Measurements from ENCODE around the gene EML4. TPM values are rescaled to one million over a fixed set of nuclear protein-coding genes. Genes with fewer than 3 reads are reported as not detected.

The EML4 gene
- total and polyA plus RNA-seq, 9 of the 15 experiments (the other 6 are each of a cell fraction or from before 2014, with no cell fraction given), result 14.7 to 48.3 (median 36.5) TPM

DNA sequence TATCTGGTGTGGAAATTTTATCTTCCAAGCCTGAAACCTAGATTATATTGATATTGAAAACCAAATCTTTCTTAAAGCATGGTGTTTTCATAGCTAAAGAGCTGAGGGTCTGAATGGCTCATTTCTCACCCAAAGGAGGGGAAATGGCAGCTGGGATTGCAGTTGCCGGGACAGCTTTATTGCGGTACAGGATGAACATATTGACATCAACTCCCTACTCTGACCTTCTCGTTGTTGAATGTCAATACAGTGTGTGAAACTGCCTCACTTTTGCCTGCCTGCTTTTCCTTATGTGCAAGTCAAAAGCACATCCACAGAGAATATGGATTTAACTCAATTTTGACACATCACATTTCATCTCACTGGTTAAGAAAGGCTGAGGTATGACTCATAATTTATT is 195.5 kb downstream of the EML4 start (continued):
- TF ChIP-seq ZSCAN32 (CRISPR knock-in tag; IDR thresholded peaks at IDR 0.05) (no peak), TBL1XR1 (IDR thresholded peaks at IDR 0.05; ENCODE audit: low read length in 2 of 2) (no peak), BHLHE40 (IDR thresholded peaks at IDR 0.05; ENCODE audit: low read length) (no peak), FOXJ2 (tag; IDR thresholded peaks at IDR 0.05) (no peak), RNF2 (IDR thresholded peaks at IDR 0.05) (no peak), DPF2 (IDR thresholded peaks at IDR 0.05) (no peak), ZNF707 (CRISPR knock-in tag; conservative IDR thresholded peaks at IDR 0.05) (no peak), NCOA4 (IDR thresholded peaks at IDR 0.05; ENCODE audit: partially characterized antibody) (no peak)
- TF ChIP-seq, protein P1, sequence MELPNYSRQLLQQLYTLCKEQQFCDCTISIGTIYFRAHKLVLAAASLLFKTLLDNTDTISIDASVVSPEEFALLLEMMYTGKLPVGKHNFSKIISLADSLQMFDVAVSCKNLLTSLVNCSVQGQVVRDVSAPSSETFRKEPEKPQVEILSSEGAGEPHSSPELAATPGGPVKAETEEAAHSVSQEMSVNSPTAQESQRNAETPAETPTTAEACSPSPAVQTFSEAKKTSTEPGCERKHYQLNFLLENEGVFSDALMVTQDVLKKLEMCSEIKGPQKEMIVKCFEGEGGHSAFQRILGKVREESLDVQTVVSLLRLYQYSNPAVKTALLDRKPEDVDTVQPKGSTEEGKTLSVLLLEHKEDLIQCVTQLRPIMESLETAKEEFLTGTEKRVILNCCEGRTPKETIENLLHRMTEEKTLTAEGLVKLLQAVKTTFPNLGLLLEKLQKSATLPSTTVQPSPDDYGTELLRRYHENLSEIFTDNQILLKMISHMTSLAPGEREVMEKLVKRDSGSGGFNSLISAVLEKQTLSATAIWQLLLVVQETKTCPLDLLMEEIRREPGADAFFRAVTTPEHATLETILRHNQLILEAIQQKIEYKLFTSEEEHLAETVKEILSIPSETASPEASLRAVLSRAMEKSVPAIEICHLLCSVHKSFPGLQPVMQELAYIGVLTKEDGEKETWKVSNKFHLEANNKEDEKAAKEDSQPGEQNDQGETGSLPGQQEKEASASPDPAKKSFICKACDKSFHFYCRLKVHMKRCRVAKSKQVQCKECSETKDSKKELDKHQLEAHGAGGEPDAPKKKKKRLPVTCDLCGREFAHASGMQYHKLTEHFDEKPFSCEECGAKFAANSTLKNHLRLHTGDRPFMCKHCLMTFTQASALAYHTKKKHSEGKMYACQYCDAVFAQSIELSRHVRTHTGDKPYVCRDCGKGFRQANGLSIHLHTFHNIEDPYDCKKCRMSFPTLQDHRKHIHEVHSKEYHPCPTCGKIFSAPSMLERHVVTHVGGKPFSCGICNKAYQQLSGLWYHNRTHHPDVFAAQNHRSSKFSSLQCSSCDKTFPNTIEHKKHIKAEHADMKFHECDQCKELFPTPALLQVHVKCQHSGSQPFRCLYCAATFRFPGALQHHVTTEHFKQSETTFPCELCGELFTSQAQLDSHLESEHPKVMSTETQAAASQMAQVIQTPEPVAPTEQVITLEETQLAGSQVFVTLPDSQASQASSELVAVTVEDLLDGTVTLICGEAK (IDR thresholded peaks at IDR 0.05), result no peak
- TF ChIP-seq, protein P1 (CRISPR knock-in tag; IDR thresholded peaks at IDR 0.05), result no peak
- TF ChIP-seq, protein P2, sequence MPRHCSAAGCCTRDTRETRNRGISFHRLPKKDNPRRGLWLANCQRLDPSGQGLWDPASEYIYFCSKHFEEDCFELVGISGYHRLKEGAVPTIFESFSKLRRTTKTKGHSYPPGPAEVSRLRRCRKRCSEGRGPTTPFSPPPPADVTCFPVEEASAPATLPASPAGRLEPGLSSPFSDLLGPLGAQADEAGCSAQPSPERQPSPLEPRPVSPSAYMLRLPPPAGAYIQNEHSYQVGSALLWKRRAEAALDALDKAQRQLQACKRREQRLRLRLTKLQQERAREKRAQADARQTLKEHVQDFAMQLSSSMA (CRISPR knock-in tag; IDR thresholded peaks at IDR 0.05), result no peak
